ENCODE results near the gene PTGS2. TPM values are rescaled to one million over a fixed set of nuclear protein-coding genes. Genes with fewer than 3 reads are reported as not detected.
"Not testable (repeated sequence)": the region's sequence is repeated elsewhere in the genome, so short reads cannot be mapped to it uniquely, and the experiment has no call there.

The PTGS2 gene
- total and polyA plus RNA-seq, 2 donors (not counting 1 experiment from before 2014, with no cell fraction given), result 3.1 to 3.3 TPM

- Histone ChIP-seq H3K9me3 (ENCODE audit: control insufficient read depth, insufficient read depth, low read depth, low read length) (no peaks in the 10 kb centered on the region), H3K4me3 (replicated peaks in 1 of 4; ENCODE audit: control extremely low read depth in 1 of 4, insufficient read depth in 1 of 4, low read depth in 3 of 4, low read length in 4 of 4) (no peak overlapping the region), H3K4me1 (ENCODE audit: control insufficient read depth, extremely low read depth, insufficient read depth, low read length) (no peaks in the 10 kb centered on the region), H3K4me2 (ENCODE audit: extremely low read depth, insufficient read depth, low read length) (no peak overlapping the region), H3K27me3 (ENCODE audit: control insufficient read depth, insufficient read depth, low read length) (no peaks in the 10 kb centered on the region), H2AFZ (ENCODE audit: low read length) (no peak overlapping the region), H4K20me1 (ENCODE audit: control insufficient read depth, extremely low read depth, insufficient read depth, low read length) (no peaks in the 10 kb centered on the region), H3K27ac (ENCODE audit: insufficient read depth, low read length) (no peak overlapping the region), H3K9ac (ENCODE audit: insufficient read depth, low read length) (no peak overlapping the region), H3K36me3 (ENCODE audit: control insufficient read depth, insufficient read depth, low read length) (no peaks in the 10 kb centered on the region), H3K79me2 (ENCODE audit: control insufficient read depth, insufficient read depth, low read length) (no peaks in the 10 kb centered on the region)
- DNase-seq (ENCODE audit: low read depth in 2 of 2), result no peak
- TF ChIP-seq CTCF (conservative IDR thresholded peaks at IDR 0.05 in 1 of 2, IDR thresholded peaks at IDR 0.05 in 1 of 2; ENCODE audit: low read depth in 1 of 2, low read length in 2 of 2), result no peak
- TF ChIP-seq EZH2 (IDR thresholded peaks at IDR 0.05; ENCODE audit: low read length, missing control alignments), result no peak
Measured at GRCh38 chr1:186672131-186672530, 8.1 kb downstream of the PTGS2 start.

GRCh38 chr1:186671136-186671825, 8.9 kb downstream of the PTGS2 start:
- no peaks in the 10 kb centered on the region for H4K20me1 ChIP-seq (ENCODE audit: control insufficient read depth, extremely low read depth, insufficient read depth, low read length)
- no peak overlapping the region for H3K4me3 ChIP-seq (replicated peaks in 1 of 4; ENCODE audit: control extremely low read depth in 1 of 4, insufficient read depth in 1 of 4, low read depth in 3 of 4, low read length in 4 of 4)
- H3K9ac ChIP-seq (ENCODE audit: insufficient read depth, low read length), result no peak overlapping the region
- H2AFZ ChIP-seq (ENCODE audit: low read length), result no peak overlapping the region
- H3K36me3 ChIP-seq (ENCODE audit: control insufficient read depth, insufficient read depth, low read length), result no peaks in the 10 kb centered on the region
- DNase-seq (ENCODE audit: low read depth in 2 of 2), result no peak
- TF ChIP-seq EZH2 (IDR thresholded peaks at IDR 0.05; ENCODE audit: low read length, missing control alignments) (no peak), CTCF (conservative IDR thresholded peaks at IDR 0.05 in 1 of 2, IDR thresholded peaks at IDR 0.05 in 1 of 2; ENCODE audit: low read depth in 1 of 2, low read length in 2 of 2) (no peak)
- H3K27me3 ChIP-seq (ENCODE audit: control insufficient read depth, insufficient read depth, low read length), result no peaks in the 10 kb centered on the region
- H3K27ac ChIP-seq (ENCODE audit: insufficient read depth, low read length), result no peak overlapping the region
- no peaks in the 10 kb centered on the region for H3K4me1 ChIP-seq (ENCODE audit: control insufficient read depth, extremely low read depth, insufficient read depth, low read length)
- H3K9me3 ChIP-seq (ENCODE audit: control insufficient read depth, insufficient read depth, low read depth, low read length), result no peaks in the 10 kb centered on the region
- no peak overlapping the region for H3K4me2 ChIP-seq (ENCODE audit: extremely low read depth, insufficient read depth, low read length)
- no peaks in the 10 kb centered on the region for H3K79me2 ChIP-seq (ENCODE audit: control insufficient read depth, insufficient read depth, low read length)

GRCh38 chr1:186670297-186671135, 9.7 kb downstream of the PTGS2 start:
- no peaks in the 10 kb centered on the region for H3K79me2 ChIP-seq (ENCODE audit: control insufficient read depth, insufficient read depth, low read length)
- no peak for TF ChIP-seq EZH2 (IDR thresholded peaks at IDR 0.05; ENCODE audit: low read length, missing control alignments)
- TF ChIP-seq CTCF (conservative IDR thresholded peaks at IDR 0.05 in 1 of 2, IDR thresholded peaks at IDR 0.05 in 1 of 2; ENCODE audit: low read depth in 1 of 2, low read length in 2 of 2), result no peak
- no peak overlapping the region for H3K4me2 ChIP-seq (ENCODE audit: extremely low read depth, insufficient read depth, low read length)
- no peak overlapping the region for H3K9ac ChIP-seq (ENCODE audit: insufficient read depth, low read length)
- no peaks in the 10 kb centered on the region for H3K9me3 ChIP-seq (ENCODE audit: control insufficient read depth, insufficient read depth, low read depth, low read length)
- H3K27ac ChIP-seq (ENCODE audit: insufficient read depth, low read length), result no peak overlapping the region
- no peaks in the 10 kb centered on the region for H4K20me1 ChIP-seq (ENCODE audit: control insufficient read depth, extremely low read depth, insufficient read depth, low read length)
- DNase-seq (ENCODE audit: low read depth in 2 of 2), result no peak
- H3K4me1 ChIP-seq (ENCODE audit: control insufficient read depth, extremely low read depth, insufficient read depth, low read length), result no peaks in the 10 kb centered on the region
- no peak overlapping the region for H3K4me3 ChIP-seq (replicated peaks in 1 of 4; ENCODE audit: control extremely low read depth in 1 of 4, insufficient read depth in 1 of 4, low read depth in 3 of 4, low read length in 4 of 4)
- no peak overlapping the region for H2AFZ ChIP-seq (ENCODE audit: low read length)
- no peaks in the 10 kb centered on the region for H3K27me3 ChIP-seq (ENCODE audit: control insufficient read depth, insufficient read depth, low read length)
- no peaks in the 10 kb centered on the region for H3K36me3 ChIP-seq (ENCODE audit: control insufficient read depth, insufficient read depth, low read length)

- not testable (repeated sequence) for H4K20me1 ChIP-seq (ENCODE audit: control insufficient read depth, extremely low read depth, insufficient read depth, low read length); DNase-seq (ENCODE audit: low read depth in 2 of 2); H3K79me2 ChIP-seq (ENCODE audit: control insufficient read depth, insufficient read depth, low read length); H3K4me1 ChIP-seq (ENCODE audit: control insufficient read depth, extremely low read depth, insufficient read depth, low read length); H2AFZ ChIP-seq (ENCODE audit: low read length); H3K36me3 ChIP-seq (ENCODE audit: control insufficient read depth, insufficient read depth, low read length); H3K4me3 ChIP-seq (replicated peaks in 1 of 4; ENCODE audit: control extremely low read depth in 1 of 4, insufficient read depth in 1 of 4, low read depth in 3 of 4, low read length in 4 of 4); H3K9me3 ChIP-seq (ENCODE audit: control insufficient read depth, insufficient read depth, low read depth, low read length); H3K4me2 ChIP-seq (ENCODE audit: extremely low read depth, insufficient read depth, low read length); H3K9ac ChIP-seq (ENCODE audit: insufficient read depth, low read length); H3K27me3 ChIP-seq (ENCODE audit: control insufficient read depth, insufficient read depth, low read length); H3K27ac ChIP-seq (ENCODE audit: insufficient read depth, low read length)
Measured at GRCh38 chr1:186669784-186670183, 10.4 kb downstream of the PTGS2 start.

All from fibroblast of lung (primary cell).